HG02588 (cell line): ENCODE data around the gene ZNF146.
"Not testable (repeated sequence)": the region's sequence is repeated elsewhere in the genome, so short reads cannot be mapped to it uniquely, and the experiment has no call there.

ENCODE experiments used
- ATAC-seq: cut with Tn5 transposase; IDR thresholded peaks from one replicate; pipeline ENCODE4 v1.9.1; 2021; ENCODE audit warnings: mild to moderate bottlenecking, moderate library complexity; ENCODE audit not compliant: unreplicated experiment

The ZNF146 gene

GRCh38 chr19:36225219-36225892 lies 10.4 kb downstream of the ZNF146 start:
- no peak for ATAC-seq

- not testable (repeated sequence) for ATAC-seq
Measured at GRCh38 chr19:36233626-36234025, 18.7 kb downstream of the ZNF146 start.

GRCh38 chr19:36236304-36236945 lies 21.5 kb downstream of the ZNF146 start:
- ATAC-seq, result no peak

- ATAC-seq, result no peak
Measured at GRCh38 chr19:36236946-36237310, 22.0 kb downstream of the ZNF146 start.

GRCh38 chr19:36244066-36244465 lies 29.2 kb downstream of the ZNF146 start:
- no peak for ATAC-seq

GRCh38 chr19:36245210-36246005 lies 30.5 kb downstream of the ZNF146 start:
- no peak for ATAC-seq

GRCh38 chr19:36246006-36246481 lies 31.1 kb downstream of the ZNF146 start:
- no peak for ATAC-seq

- no peak for ATAC-seq
Measured at GRCh38 chr19:36252047-36252446, 37.1 kb downstream of the ZNF146 start.

- ATAC-seq, result no peak
Measured at GRCh38 chr19:36254848-36255247, 39.9 kb downstream of the ZNF146 start.

- ATAC-seq, result no peak
Measured at GRCh38 chr19:36255316-36255715, 40.4 kb downstream of the ZNF146 start.

- ATAC-seq, result no peak
Measured at GRCh38 chr19:36256064-36256463, 41.2 kb downstream of the ZNF146 start.

GRCh38 chr19:36256853-36257519 lies 42.1 kb downstream of the ZNF146 start:
- no peak for ATAC-seq

- no peak for ATAC-seq
Measured at GRCh38 chr19:36257520-36257876, 42.6 kb downstream of the ZNF146 start.

- no peak for ATAC-seq
Measured at GRCh38 chr19:36258028-36258875, 43.3 kb downstream of the ZNF146 start.

- no peak for ATAC-seq
Measured at GRCh38 chr19:36259211-36259610, 44.3 kb downstream of the ZNF146 start.

- no peak for ATAC-seq
Measured at GRCh38 chr19:36265064-36265463, 50.2 kb downstream of the ZNF146 start.

- no peak for ATAC-seq
Measured at GRCh38 chr19:36265856-36266374, 51.0 kb downstream of the ZNF146 start.

GRCh38 chr19:36266375-36266961 lies 51.6 kb downstream of the ZNF146 start:
- no peak for ATAC-seq

GRCh38 chr19:36267061-36267845 lies 52.3 kb downstream of the ZNF146 start:
- ATAC-seq, result no peak
